ENCODE measurements around the gene USP21.

DNA sequence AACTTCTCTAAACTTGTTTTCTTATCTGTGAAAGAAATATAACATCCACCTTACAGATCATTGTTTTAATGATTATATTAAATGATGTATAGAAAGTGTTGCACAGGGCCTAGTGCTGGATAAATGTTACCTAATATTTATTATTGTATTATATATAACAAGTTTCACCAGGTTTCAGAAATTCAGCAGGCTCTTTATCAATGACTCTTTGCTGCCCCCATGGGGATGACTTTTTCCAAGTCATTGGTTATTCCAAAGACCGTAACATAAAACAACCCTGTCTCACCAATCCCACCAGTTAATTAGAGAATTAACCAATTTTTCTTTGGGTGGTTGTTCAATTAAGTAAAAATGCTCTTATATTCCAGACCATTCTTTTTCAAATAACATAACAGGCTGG, 19.5 kb upstream of the USP21 start:
- TF ChIP-seq, protein P1, sequence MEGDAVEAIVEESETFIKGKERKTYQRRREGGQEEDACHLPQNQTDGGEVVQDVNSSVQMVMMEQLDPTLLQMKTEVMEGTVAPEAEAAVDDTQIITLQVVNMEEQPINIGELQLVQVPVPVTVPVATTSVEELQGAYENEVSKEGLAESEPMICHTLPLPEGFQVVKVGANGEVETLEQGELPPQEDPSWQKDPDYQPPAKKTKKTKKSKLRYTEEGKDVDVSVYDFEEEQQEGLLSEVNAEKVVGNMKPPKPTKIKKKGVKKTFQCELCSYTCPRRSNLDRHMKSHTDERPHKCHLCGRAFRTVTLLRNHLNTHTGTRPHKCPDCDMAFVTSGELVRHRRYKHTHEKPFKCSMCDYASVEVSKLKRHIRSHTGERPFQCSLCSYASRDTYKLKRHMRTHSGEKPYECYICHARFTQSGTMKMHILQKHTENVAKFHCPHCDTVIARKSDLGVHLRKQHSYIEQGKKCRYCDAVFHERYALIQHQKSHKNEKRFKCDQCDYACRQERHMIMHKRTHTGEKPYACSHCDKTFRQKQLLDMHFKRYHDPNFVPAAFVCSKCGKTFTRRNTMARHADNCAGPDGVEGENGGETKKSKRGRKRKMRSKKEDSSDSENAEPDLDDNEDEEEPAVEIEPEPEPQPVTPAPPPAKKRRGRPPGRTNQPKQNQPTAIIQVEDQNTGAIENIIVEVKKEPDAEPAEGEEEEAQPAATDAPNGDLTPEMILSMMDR (IDR thresholded peaks at IDR 0.05; ENCODE audit: borderline replicate concordance, extremely low read depth, low read length, poor library complexity, severe bottlenecking), result peak; percentile 58
- TF ChIP-seq EZH2 (IDR thresholded peaks at IDR 0.05; ENCODE audit: borderline replicate concordance, low read depth, low read length, severe bottlenecking), result no peak
